Neural cell (in vitro differentiated cells): ENCODE results near the gene DNAH17. TPM values are rescaled to one million over a fixed set of nuclear protein-coding genes. Genes with fewer than 3 reads are reported as not detected.

Source experiments
- H2AFZ ChIP-seq: fragments of 200-600, 300-800 bp; sonication (generic), shearing (Covaris generic); 2 replicates; pipeline ENCODE4 v1.6.0; 2014; ENCODE audit warnings: low read depth, mild to moderate bottlenecking, antibody characterized with exemption, low read length, moderate library complexity
- H3F3A ChIP-seq: fragments of 200-600 bp; shearing (Covaris generic); 2 replicates; pipeline ENCODE4 v1.6.1; 2016; ENCODE audit warnings: mild to moderate bottlenecking, moderate library complexity, mixed read lengths, antibody characterized with exemption, low read length; ENCODE audit not compliant: insufficient read depth, poor library complexity, severe bottlenecking
- H3K27ac ChIP-seq: fragments of 200-600, 300-800 bp; sonication (generic), shearing (Covaris generic); 2 replicates; pipeline ENCODE4 v1.5.1; 2014; ENCODE audit warnings: mild to moderate bottlenecking, low read length, moderate library complexity
- H3K27me3 ChIP-seq: fragments of 300-800, 200-600 bp; sonication (generic), shearing (Covaris generic); 2 replicates; pipeline ENCODE4 v1.6.0; 2014; ENCODE audit warnings: mild to moderate bottlenecking, low read depth, low read length, moderate library complexity; ENCODE audit not compliant: insufficient read depth
- H3K36me3 ChIP-seq: fragments of 300-800, 200-600 bp; sonication (generic), shearing (Covaris generic); 2 replicates; pipeline ENCODE4 v1.5.1; 2014; ENCODE audit warnings: mild to moderate bottlenecking, antibody characterized with exemption, low read length, moderate library complexity; ENCODE audit not compliant: insufficient read depth
- H3K4me2 ChIP-seq: fragments of 300-800, 200-600 bp; sonication (generic), shearing (Covaris generic); 2 replicates; pipeline ENCODE4 v1.6.0; 2014; ENCODE audit warnings: mild to moderate bottlenecking, low read length
- H3K4me3 ChIP-seq: fragments of 300-800, 200-600 bp; sonication (generic), shearing (Covaris generic); 2 replicates; pipeline ENCODE4 v1.5.1; 2014; ENCODE audit warnings: mild to moderate bottlenecking, low read length, moderate library complexity
- H3K79me2 ChIP-seq: fragments of 200-600 bp; shearing (Covaris generic); replicated peaks from 2 replicates; pipeline ENCODE4 v1.6.0; 2014; ENCODE audit warnings: mild to moderate bottlenecking, low read length, moderate library complexity; ENCODE audit not compliant: insufficient read depth
- H3K9ac ChIP-seq: fragments of 300-800, 200-600 bp; sonication (generic), shearing (Covaris generic); 2 replicates; pipeline ENCODE4 v1.6.1; 2016; ENCODE audit warnings: mild to moderate bottlenecking, low read length, mixed read lengths
- H3K9me2 ChIP-seq: fragments of 200-600 bp; shearing (Covaris generic); 2 replicates; pipeline ENCODE4 v1.6.1; 2016; ENCODE audit warnings: mild to moderate bottlenecking, low read length, mixed read lengths; ENCODE audit not compliant: insufficient read depth
- H3K9me3 ChIP-seq: fragments of 200-600, 300-800 bp; sonication (generic), shearing (Covaris generic); 2 replicates; pipeline ENCODE4 v1.6.1; 2016; ENCODE audit warnings: mild to moderate bottlenecking, mixed run types, low read length, moderate library complexity, mixed read lengths
- H4K20me1 ChIP-seq: fragments of 200-600 bp; shearing (Covaris generic); 2 replicates; pipeline ENCODE4 v1.6.1; 2016; ENCODE audit warnings: mild to moderate bottlenecking, mixed run types; ENCODE audit not compliant: insufficient read depth
- EP300 ChIP-seq: fragments of 450-650 bp; conservative IDR thresholded peaks from 2 replicates; pipeline ENCODE4 v1.6.1; 2014; ENCODE audit warnings: antibody characterized with exemption, mild to moderate bottlenecking, moderate library complexity; ENCODE audit not compliant: poor library complexity, severe bottlenecking
- EZH2 ChIP-seq: fragments of 200-600, 300-800 bp; shearing (Covaris generic), sonication (generic); IDR thresholded peaks from 2 replicates; pipeline ENCODE4 v1.6.1; 2014; ENCODE audit warnings: antibody characterized with exemption, low read length, borderline replicate concordance, mild to moderate bottlenecking; ENCODE audit not compliant: insufficient read depth, poor library complexity, severe bottlenecking
- MXI1 ChIP-seq: fragments of 450-650 bp; conservative IDR thresholded peaks from 2 replicates; pipeline ENCODE4 v1.6.1; 2014; ENCODE audit warnings: antibody characterized with exemption, mild to moderate bottlenecking; ENCODE audit not compliant: poor library complexity, severe bottlenecking
- POLR2AphosphoS5 ChIP-seq: IDR thresholded peaks from 2 replicates; pipeline ENCODE4 v1.6.1; 2012
- RAD21 ChIP-seq: fragments of 450-650 bp; conservative IDR thresholded peaks from 2 replicates; pipeline ENCODE4 v1.6.1; 2014; ENCODE audit warnings: antibody characterized with exemption, mild to moderate bottlenecking, moderate library complexity
- SMC3 ChIP-seq: fragments of 450-650 bp; conservative IDR thresholded peaks from 2 replicates; pipeline ENCODE4 v1.6.1; 2014; ENCODE audit warnings: antibody characterized with exemption, mild to moderate bottlenecking, moderate library complexity; ENCODE audit not compliant: poor library complexity
- TAF1 ChIP-seq: IDR thresholded peaks from 2 replicates; pipeline ENCODE4 v1.6.1; 2012; ENCODE audit warnings: low read depth
- polyA plus RNA-seq: library from polyadenylated mRNA; depleted of rRNA; stranded (reverse); fragments of >200 nt; gene quantifications from 2 replicates; pipeline ENCODE4 v1.2.3, GENCODE V29; 2014
- TF ChIP-seq, protein P1 (sequence below): IDR thresholded peaks from 2 replicates; pipeline ENCODE4 v1.6.1; 2012; ENCODE audit warnings: borderline replicate concordance
- TF ChIP-seq, protein P2 (sequence below): fragments of 450-650 bp; IDR thresholded peaks from 2 replicates; pipeline ENCODE4 v1.5.1; 2014; ENCODE audit warnings: antibody characterized with exemption, mild to moderate bottlenecking, moderate library complexity; ENCODE audit not compliant: poor library complexity, severe bottlenecking

Gene DNAH17
- polyA plus RNA-seq, 1 donor from 2014 or later = not detected

DNA sequence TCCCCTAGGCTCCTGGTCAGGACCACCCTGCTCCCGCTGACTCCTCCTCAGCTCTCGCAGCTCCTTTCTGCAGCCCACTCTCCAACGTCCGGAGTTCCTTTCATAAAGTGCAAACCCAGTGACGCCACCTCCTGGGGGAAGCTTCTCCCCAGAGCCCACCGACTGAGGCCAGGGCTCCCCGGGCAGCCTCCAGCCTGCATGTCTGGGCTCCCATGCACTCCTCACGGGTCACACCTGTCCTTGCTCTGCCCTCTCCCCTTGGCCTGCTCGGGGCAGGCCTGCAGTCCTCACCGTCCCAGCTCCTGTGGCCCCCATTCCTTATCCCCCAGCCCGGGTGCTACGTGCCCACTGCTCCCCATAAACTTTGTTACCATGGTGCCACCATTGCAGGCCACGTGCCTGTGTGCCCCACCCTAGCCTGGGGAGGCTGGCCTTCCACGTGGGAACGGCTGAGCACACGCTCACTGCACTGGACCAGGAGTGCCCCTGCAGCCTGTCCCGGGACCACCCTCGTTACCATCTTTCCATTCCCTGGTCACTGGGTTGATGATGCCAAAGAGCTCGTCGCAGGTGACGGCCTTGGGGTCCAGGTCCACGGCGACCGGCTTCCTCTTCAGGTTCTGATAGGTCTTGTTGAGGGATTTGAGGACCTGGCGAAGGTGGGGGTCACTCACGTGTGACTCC is 84.9 kb downstream of the DNAH17 start:
- Histone ChIP-seq H3K9me2 (no peaks in the 10 kb centered on the region), H3F3A (no peaks in the 10 kb centered on the region), H3K79me2 (no peaks in the 10 kb centered on the region), H4K20me1 (no peaks in the 10 kb centered on the region), H2AFZ (no peak overlapping the region), H3K9ac (no peak overlapping the region), H3K27me3 (no peaks in the 10 kb centered on the region), H3K36me3 (no peaks in the 10 kb centered on the region), H3K27ac (no peak overlapping the region), H3K4me3 (no peak overlapping the region), H3K4me2 (no peak overlapping the region), H3K9me3 (no peaks in the 10 kb centered on the region)
- TF ChIP-seq SMC3 (no peak), EP300 (no peak), EZH2 (no peak), MXI1 (no peak), RAD21 (no peak), POLR2AphosphoS5 (no peak), TAF1 (no peak)
- TF ChIP-seq, protein P1, sequence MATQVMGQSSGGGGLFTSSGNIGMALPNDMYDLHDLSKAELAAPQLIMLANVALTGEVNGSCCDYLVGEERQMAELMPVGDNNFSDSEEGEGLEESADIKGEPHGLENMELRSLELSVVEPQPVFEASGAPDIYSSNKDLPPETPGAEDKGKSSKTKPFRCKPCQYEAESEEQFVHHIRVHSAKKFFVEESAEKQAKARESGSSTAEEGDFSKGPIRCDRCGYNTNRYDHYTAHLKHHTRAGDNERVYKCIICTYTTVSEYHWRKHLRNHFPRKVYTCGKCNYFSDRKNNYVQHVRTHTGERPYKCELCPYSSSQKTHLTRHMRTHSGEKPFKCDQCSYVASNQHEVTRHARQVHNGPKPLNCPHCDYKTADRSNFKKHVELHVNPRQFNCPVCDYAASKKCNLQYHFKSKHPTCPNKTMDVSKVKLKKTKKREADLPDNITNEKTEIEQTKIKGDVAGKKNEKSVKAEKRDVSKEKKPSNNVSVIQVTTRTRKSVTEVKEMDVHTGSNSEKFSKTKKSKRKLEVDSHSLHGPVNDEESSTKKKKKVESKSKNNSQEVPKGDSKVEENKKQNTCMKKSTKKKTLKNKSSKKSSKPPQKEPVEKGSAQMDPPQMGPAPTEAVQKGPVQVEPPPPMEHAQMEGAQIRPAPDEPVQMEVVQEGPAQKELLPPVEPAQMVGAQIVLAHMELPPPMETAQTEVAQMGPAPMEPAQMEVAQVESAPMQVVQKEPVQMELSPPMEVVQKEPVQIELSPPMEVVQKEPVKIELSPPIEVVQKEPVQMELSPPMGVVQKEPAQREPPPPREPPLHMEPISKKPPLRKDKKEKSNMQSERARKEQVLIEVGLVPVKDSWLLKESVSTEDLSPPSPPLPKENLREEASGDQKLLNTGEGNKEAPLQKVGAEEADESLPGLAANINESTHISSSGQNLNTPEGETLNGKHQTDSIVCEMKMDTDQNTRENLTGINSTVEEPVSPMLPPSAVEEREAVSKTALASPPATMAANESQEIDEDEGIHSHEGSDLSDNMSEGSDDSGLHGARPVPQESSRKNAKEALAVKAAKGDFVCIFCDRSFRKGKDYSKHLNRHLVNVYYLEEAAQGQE = no peak
- TF ChIP-seq, protein P2, sequence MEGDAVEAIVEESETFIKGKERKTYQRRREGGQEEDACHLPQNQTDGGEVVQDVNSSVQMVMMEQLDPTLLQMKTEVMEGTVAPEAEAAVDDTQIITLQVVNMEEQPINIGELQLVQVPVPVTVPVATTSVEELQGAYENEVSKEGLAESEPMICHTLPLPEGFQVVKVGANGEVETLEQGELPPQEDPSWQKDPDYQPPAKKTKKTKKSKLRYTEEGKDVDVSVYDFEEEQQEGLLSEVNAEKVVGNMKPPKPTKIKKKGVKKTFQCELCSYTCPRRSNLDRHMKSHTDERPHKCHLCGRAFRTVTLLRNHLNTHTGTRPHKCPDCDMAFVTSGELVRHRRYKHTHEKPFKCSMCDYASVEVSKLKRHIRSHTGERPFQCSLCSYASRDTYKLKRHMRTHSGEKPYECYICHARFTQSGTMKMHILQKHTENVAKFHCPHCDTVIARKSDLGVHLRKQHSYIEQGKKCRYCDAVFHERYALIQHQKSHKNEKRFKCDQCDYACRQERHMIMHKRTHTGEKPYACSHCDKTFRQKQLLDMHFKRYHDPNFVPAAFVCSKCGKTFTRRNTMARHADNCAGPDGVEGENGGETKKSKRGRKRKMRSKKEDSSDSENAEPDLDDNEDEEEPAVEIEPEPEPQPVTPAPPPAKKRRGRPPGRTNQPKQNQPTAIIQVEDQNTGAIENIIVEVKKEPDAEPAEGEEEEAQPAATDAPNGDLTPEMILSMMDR = no peak

DNA sequence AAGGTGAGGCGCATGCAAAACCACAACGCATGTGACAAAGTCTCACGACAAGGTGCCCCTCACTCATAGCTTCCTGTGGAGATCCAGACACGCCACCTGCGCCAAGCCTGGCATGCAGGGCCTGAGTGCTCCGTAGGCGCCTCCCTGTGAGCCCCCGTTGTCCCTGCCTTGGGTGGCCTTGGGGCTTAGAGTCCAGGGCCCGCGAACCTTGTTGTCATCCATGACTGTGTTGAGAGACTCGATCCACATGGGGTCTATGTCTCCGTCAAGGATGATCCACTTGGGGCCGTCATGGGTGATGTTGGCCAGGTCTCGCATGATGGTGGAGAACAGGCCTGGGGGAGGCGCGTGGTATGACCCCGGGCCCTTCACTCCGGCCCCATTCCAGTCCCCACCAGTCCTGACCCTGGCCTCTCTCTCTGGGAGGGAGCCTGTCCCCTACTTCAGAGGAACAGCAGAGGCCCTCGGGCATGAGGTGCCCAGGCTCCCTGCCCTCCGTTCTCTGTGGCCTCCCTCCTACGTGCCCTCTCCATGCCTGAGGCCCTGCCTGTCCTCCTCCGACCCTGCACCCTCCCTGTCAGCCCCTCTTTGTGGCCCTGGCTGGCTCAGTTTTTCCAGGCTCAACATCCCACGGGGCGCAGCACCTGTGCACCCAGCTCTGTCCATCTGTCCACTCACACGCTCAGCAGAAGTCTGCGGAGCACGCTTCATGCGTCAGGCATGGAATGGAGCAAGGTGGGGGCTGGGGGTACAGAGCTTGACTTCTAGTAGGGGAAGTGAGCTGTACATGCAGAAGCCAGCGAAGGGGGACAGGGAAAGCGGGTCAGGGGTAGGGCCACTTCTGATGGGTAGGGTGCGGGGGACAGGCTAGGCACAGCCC is 85.7 kb downstream of the DNAH17 start:
- H3K4me2 ChIP-seq = no peak overlapping the region
- H3K9me2 ChIP-seq = no peaks in the 10 kb centered on the region
- no peaks in the 10 kb centered on the region for H3K9me3 ChIP-seq
- no peak overlapping the region for H3K9ac ChIP-seq
- no peaks in the 10 kb centered on the region for H3F3A ChIP-seq
- no peaks in the 10 kb centered on the region for H3K27me3 ChIP-seq
- no peak overlapping the region for H3K4me3 ChIP-seq
- no peak overlapping the region for H3K27ac ChIP-seq
- H3K36me3 ChIP-seq = no peaks in the 10 kb centered on the region
- no peaks in the 10 kb centered on the region for H4K20me1 ChIP-seq
- no peak overlapping the region for H2AFZ ChIP-seq
- TF ChIP-seq MXI1 = no peak
- TF ChIP-seq RAD21 = no peak
- no peak for TF ChIP-seq TAF1
- no peak for TF ChIP-seq POLR2AphosphoS5
- TF ChIP-seq, protein P2 = no peak
- TF ChIP-seq EP300 = no peak
- TF ChIP-seq EZH2 = no peak
- TF ChIP-seq, protein P1 = no peak
- TF ChIP-seq SMC3 = no peak
- no peaks in the 10 kb centered on the region for H3K79me2 ChIP-seq
